ENCODE measurements around the gene CYP2U1.

DNA sequence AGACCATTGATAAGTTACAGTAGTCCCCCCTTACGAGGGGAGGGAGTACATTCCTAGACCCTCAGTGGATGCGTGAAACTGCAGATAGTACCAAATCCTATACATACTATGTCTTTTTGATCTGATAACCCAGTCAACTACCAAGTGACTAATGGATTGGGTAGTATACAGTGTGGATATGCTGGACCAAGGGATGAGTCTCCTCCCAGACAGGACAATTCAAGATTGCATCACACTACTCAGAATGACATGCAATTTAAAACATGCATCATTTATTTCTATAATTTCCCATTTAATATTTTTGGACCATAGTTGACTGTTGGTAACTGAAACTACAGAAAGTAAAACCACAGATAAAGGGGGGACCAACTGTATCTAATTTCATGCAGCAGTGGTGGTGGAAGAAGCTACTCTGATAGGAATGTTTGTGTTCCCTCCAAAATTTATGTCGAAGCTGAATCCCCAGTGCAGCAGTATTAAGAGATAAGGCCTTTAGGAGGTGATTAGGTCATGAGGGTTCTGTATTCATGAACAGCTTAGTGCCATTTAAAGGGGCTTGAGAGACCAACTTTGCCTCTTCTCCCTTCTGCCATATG lies 70.3 kb downstream of the CYP2U1 start:
- TF ChIP-seq, protein P1, sequence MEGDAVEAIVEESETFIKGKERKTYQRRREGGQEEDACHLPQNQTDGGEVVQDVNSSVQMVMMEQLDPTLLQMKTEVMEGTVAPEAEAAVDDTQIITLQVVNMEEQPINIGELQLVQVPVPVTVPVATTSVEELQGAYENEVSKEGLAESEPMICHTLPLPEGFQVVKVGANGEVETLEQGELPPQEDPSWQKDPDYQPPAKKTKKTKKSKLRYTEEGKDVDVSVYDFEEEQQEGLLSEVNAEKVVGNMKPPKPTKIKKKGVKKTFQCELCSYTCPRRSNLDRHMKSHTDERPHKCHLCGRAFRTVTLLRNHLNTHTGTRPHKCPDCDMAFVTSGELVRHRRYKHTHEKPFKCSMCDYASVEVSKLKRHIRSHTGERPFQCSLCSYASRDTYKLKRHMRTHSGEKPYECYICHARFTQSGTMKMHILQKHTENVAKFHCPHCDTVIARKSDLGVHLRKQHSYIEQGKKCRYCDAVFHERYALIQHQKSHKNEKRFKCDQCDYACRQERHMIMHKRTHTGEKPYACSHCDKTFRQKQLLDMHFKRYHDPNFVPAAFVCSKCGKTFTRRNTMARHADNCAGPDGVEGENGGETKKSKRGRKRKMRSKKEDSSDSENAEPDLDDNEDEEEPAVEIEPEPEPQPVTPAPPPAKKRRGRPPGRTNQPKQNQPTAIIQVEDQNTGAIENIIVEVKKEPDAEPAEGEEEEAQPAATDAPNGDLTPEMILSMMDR (IDR thresholded peaks at IDR 0.05 in 2 of 3, conservative IDR thresholded peaks at IDR 0.05 in 1 of 3; ENCODE audit: insufficient read depth in 2 of 3, low read depth in 1 of 3, low read length in 3 of 3) = no peak
- TF ChIP-seq, protein P2, sequence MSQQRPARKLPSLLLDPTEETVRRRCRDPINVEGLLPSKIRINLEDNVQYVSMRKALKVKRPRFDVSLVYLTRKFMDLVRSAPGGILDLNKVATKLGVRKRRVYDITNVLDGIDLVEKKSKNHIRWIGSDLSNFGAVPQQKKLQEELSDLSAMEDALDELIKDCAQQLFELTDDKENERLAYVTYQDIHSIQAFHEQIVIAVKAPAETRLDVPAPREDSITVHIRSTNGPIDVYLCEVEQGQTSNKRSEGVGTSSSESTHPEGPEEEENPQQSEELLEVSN (IDR thresholded peaks at IDR 0.05; ENCODE audit: borderline replicate concordance in 1 of 2, extremely low read depth in 1 of 2, insufficient read depth in 1 of 2, insufficient read length in 1 of 2, low read depth in 1 of 2, low read length in 1 of 2, poor library complexity in 1 of 2, severe bottlenecking in 1 of 2) = no peak
- TF ChIP-seq TEAD4 (IDR thresholded peaks at IDR 0.05; ENCODE audit: low read length) (no peak; the same call in 1 of the 2 replicates), TEAD4 (CRISPR knock-in tag; IDR thresholded peaks at IDR 0.05; ENCODE audit: borderline replicate concordance) (no peak), SMC3 (conservative IDR thresholded peaks at IDR 0.05; ENCODE audit: insufficient read depth, low read depth, low read length) (no peak), ZBTB7A (IDR thresholded peaks at IDR 0.05; ENCODE audit: borderline replicate concordance, control insufficient read depth, low read depth, low read length) (no peak), U2AF1 (optimal IDR thresholded peaks at IDR 0.05; ENCODE audit: low read depth, low read length) (no peak), KDM1A (IDR thresholded peaks at IDR 0.05) (no peak), ZNF561 (CRISPR knock-in tag; conservative IDR thresholded peaks at IDR 0.05) (no peak)
